SU-DHL-6 (cell line): ENCODE data around the gene PDE4B.

Source experiments
- H2AFZ ChIP-seq: fragments of 200-600 bp; sonication (generic); 2 replicates; pipeline ENCODE4 v1.6.1; 2014; ENCODE audit warnings: low read depth, mild to moderate bottlenecking, moderate library complexity, mixed read lengths, antibody characterized with exemption, low read length; ENCODE audit not compliant: severe bottlenecking
- H3F3A ChIP-seq: fragments of 200-600 bp; shearing (Covaris generic); 2 replicates; pipeline ENCODE4 v1.6.0; 2016; ENCODE audit warnings: antibody characterized with exemption, mild to moderate bottlenecking; ENCODE audit not compliant: insufficient read depth
- H3K27ac ChIP-seq: fragments of 200-600 bp; sonication (generic); 2 replicates; pipeline ENCODE4 v1.5.1; 2016; ENCODE audit warnings: low read depth, mild to moderate bottlenecking, low read length, moderate library complexity, mixed read lengths
- H3K27me3 ChIP-seq: fragments of 200-600 bp; sonication (generic), shearing (Covaris generic); 2 replicates; pipeline ENCODE4 v1.6.0; 2014; ENCODE audit warnings: mild to moderate bottlenecking, low read length
- H3K36me3 ChIP-seq: fragments of 200-600 bp; sonication (generic); 2 replicates; pipeline ENCODE4 v1.6.1; 2014; ENCODE audit warnings: mild to moderate bottlenecking, low read length, mixed read lengths
- H3K4me2 ChIP-seq: fragments of 300-600, 200-600 bp; shearing (Covaris generic), sonication (generic); 2 replicates; pipeline ENCODE4 v1.6.0; 2014; ENCODE audit warnings: low read length, low read depth, mild to moderate bottlenecking; ENCODE audit not compliant: poor library complexity, severe bottlenecking
- H3K4me3 ChIP-seq: fragments of 200-600 bp; sonication (generic); 2 replicates; pipeline ENCODE4 v1.5.1; 2014; ENCODE audit warnings: antibody characterized with exemption, low read length, mild to moderate bottlenecking, mixed read lengths; ENCODE audit not compliant: insufficient read depth, poor library complexity, severe bottlenecking
- H3K79me2 ChIP-seq: fragments of 200-600 bp; sonication (generic); 2 replicates; pipeline ENCODE4 v1.6.1; 2014; ENCODE audit warnings: mild to moderate bottlenecking, low read length, moderate library complexity; ENCODE audit not compliant: insufficient read depth
- H3K9ac ChIP-seq: fragments of 200-600 bp; sonication (generic); 2 replicates; pipeline ENCODE4 v1.7.0; 2014; ENCODE audit warnings: mild to moderate bottlenecking, low read length
- H3K9me2 ChIP-seq: fragments of 200-600 bp; sonication (generic); replicated peaks from 2 replicates; pipeline ENCODE4 v1.6.1; 2014; ENCODE audit warnings: low read length; ENCODE audit not compliant: insufficient read depth
- H3K9me3 ChIP-seq: fragments of 200-600 bp; sonication (generic); 2 replicates; pipeline ENCODE4 v1.6.1; 2014; ENCODE audit warnings: low read length, mixed read lengths; ENCODE audit not compliant: insufficient read depth
- H4K20me1 ChIP-seq: fragments of 200-600 bp; sonication (generic); 2 replicates; pipeline ENCODE4 v1.6.1; 2014; ENCODE audit warnings: low read depth, mild to moderate bottlenecking, antibody characterized with exemption, low read length, moderate library complexity, mixed read lengths
- CTCF ChIP-seq: fragments of 200-600 bp; sonication (generic); IDR thresholded peaks from one replicate; pipeline ENCODE4 v1.5.1; 2017; ENCODE audit warnings: antibody characterized with exemption, mild to moderate bottlenecking, low read length, moderate library complexity; ENCODE audit not compliant: insufficient read depth, poor library complexity, severe bottlenecking
- EZH2phosphoT487 ChIP-seq: fragments of 200-600 bp; sonication (generic), shearing (Covaris generic); conservative IDR thresholded peaks from 2 replicates; pipeline ENCODE4 v1.6.1; 2018; ENCODE audit warnings: mild to moderate bottlenecking, antibody characterized with exemption, low read length, moderate library complexity, mixed read lengths

The PDE4B gene

DNA sequence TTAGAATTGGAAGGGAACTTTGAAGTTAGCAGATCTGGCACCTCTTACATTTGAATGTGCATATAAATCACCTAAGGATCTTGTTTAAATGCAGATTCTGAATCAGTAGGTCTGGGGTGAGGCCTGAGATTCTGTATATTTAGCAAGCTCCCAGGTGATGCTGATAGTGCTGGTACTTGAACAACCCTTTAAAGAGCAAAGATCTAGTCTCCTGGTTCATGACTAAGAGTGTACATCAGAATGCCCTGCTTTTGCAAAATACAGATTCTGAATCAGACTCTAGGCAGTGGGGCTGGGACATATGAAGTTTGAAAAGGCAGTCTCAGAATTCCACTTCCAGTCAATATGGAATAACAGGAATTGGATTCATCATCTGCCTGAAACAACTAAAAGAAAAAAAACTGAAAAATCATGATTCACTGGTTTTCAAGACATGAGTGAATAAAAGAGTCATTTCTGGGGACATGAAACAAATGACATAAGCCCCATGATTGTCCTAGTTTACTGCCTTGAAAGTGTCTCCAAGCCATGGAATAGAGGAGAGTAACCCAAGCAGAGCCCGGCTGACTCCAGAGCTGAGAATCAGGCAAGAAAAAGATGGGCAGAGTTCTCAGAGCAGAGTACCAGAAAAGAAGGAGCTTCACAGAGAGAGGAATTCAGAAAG, 591.7 kb downstream of the PDE4B start:
- H3K79me2 ChIP-seq = no peaks in the 10 kb centered on the region
- H3F3A ChIP-seq = no peaks in the 10 kb centered on the region
- no peak overlapping the region for H3K4me3 ChIP-seq
- no peak overlapping the region for H3K9ac ChIP-seq
- no peaks in the 10 kb centered on the region; the same call in 1 of the 2 replicates for H3K36me3 ChIP-seq
- no peaks in the 10 kb centered on the region for H3K9me2 ChIP-seq
- TF ChIP-seq CTCF = no peak
- no peak for TF ChIP-seq EZH2phosphoT487
- no peaks in the 10 kb centered on the region for H4K20me1 ChIP-seq
- H3K9me3 ChIP-seq = peaks cover 24% of the 10 kb centered on the region; the same call in 1 of the 2 replicates
- no peak overlapping the region for H2AFZ ChIP-seq
- no peaks in the 10 kb centered on the region for H3K27me3 ChIP-seq
- H3K27ac ChIP-seq = no peak overlapping the region
- H3K4me2 ChIP-seq = no peak overlapping the region

GRCh38 chr1:66386712-66387111, 594.0 kb downstream of the PDE4B start:
- Histone ChIP-seq H3K27ac (no peak overlapping the region), H4K20me1 (no peaks in the 10 kb centered on the region), H3K4me2 (no peak overlapping the region), H3K79me2 (no peaks in the 10 kb centered on the region), H3F3A (no peaks in the 10 kb centered on the region), H3K27me3 (no peaks in the 10 kb centered on the region), H2AFZ (no peak overlapping the region), H3K9me3 (peaks cover 29% of the 10 kb centered on the region; the same call in 1 of the 2 replicates), H3K9me2 (no peaks in the 10 kb centered on the region), H3K36me3 (no peaks in the 10 kb centered on the region; the same call in 1 of the 2 replicates), H3K4me3 (no peak overlapping the region), H3K9ac (no peak overlapping the region)
- TF ChIP-seq EZH2phosphoT487 (no peak), CTCF (no peak)

GRCh38 chr1:66388913-66389312, 596.2 kb downstream of the PDE4B start:
- H3F3A ChIP-seq = no peaks in the 10 kb centered on the region
- no peaks in the 10 kb centered on the region for H4K20me1 ChIP-seq
- H3K36me3 ChIP-seq = no peaks in the 10 kb centered on the region
- H3K9me3 ChIP-seq = peaks cover 15% of the 10 kb centered on the region; the same call in 1 of the 2 replicates
- H3K4me2 ChIP-seq = no peak overlapping the region
- TF ChIP-seq CTCF (no peak), EZH2phosphoT487 (no peak)
- H3K4me3 ChIP-seq = no peak overlapping the region
- no peak overlapping the region for H3K27ac ChIP-seq
- H3K79me2 ChIP-seq = no peaks in the 10 kb centered on the region
- H3K9ac ChIP-seq = no peak overlapping the region
- no peaks in the 10 kb centered on the region for H3K27me3 ChIP-seq
- H3K9me2 ChIP-seq = no peaks in the 10 kb centered on the region
- no peak overlapping the region for H2AFZ ChIP-seq
